HepG2 (cell line): Measurements from ENCODE around the gene MLYCD. TPM values are rescaled to one million over a fixed set of nuclear protein-coding genes. Genes with fewer than 3 reads are reported as not detected.

ENCODE experiments used
- ATM ChIP-seq: fragments of 450-650 bp; IDR thresholded peaks from 2 replicates; pipeline ENCODE4 v1.7.1; 2017; ENCODE audit warnings: mild to moderate bottlenecking, borderline replicate concordance
- BRCA1 ChIP-seq: sonication (generic); formaldehyde crosslinking; IDR thresholded peaks from 2 replicates; pipeline ENCODE4 v1.4.0; 2020; ENCODE audit warnings: missing genetic modification reagents
- ELF3 ChIP-seq: IDR thresholded peaks from 2 replicates; pipeline ENCODE4 v1.6.1; 2016; ENCODE audit warnings: missing genetic modification reagents, missing compliant biosample characterization
- FOXA3 ChIP-seq: IDR thresholded peaks from 2 replicates; pipeline ENCODE4 v1.6.1; 2016; ENCODE audit warnings: missing genetic modification reagents, missing compliant biosample characterization
- JUN ChIP-seq: sonication (generic); formaldehyde crosslinking; IDR thresholded peaks from 2 replicates; pipeline ENCODE4 v1.4.0; 2020; ENCODE audit warnings: mild to moderate bottlenecking, missing genetic modification reagents
- KLF6 ChIP-seq: IDR thresholded peaks from 2 replicates; pipeline ENCODE4 v1.8.0; 2016; ENCODE audit warnings: missing biosample characterization, missing genetic modification reagents
- KMT2A ChIP-seq: sonication (generic); formaldehyde crosslinking; IDR thresholded peaks from 2 replicates; pipeline ENCODE4 v1.4.0; 2020; ENCODE audit warnings: missing genetic modification reagents
- PAX8 ChIP-seq: sonication (generic); formaldehyde crosslinking; IDR thresholded peaks from 2 replicates; pipeline ENCODE4 v1.8.0; 2022; ENCODE audit warnings: mild to moderate bottlenecking, missing genetic modification reagents, borderline replicate concordance
- PHB2 ChIP-seq: fragments of 450-650 bp; IDR thresholded peaks from 2 replicates; pipeline ENCODE4 v1.6.1; 2018; ENCODE audit not compliant: partially characterized antibody
- RARA ChIP-seq: IDR thresholded peaks from 2 replicates; pipeline ENCODE4 v1.6.1; 2016; ENCODE audit warnings: missing genetic modification reagents, missing compliant biosample characterization
- SSRP1 ChIP-seq: IDR thresholded peaks from 2 replicates; pipeline ENCODE4 v1.6.1; 2016; ENCODE audit warnings: control low read depth
- SYNCRIP ChIP-seq: fragments of 200-400 bp; formaldehyde crosslinking; IDR thresholded peaks from 2 replicates; pipeline ENCODE4 v1.6.1; 2018; ENCODE audit warnings: mild to moderate bottlenecking, low read depth, low read length; ENCODE audit not compliant: insufficient read depth
- THYN1 ChIP-seq: sonication (generic); formaldehyde crosslinking; IDR thresholded peaks from 2 replicates; pipeline ENCODE4 v1.8.1; 2023; ENCODE audit warnings: low read depth, mild to moderate bottlenecking, moderate library complexity, missing genetic modification reagents, borderline replicate concordance
- TRIM24 ChIP-seq: sonication (generic); formaldehyde crosslinking; IDR thresholded peaks from 2 replicates; pipeline ENCODE4 v1.8.0; 2022; ENCODE audit warnings: mild to moderate bottlenecking, missing genetic modification reagents
- ZFAT ChIP-seq: sonication (generic); formaldehyde crosslinking; conservative IDR thresholded peaks from 2 replicates; pipeline ENCODE4 v1.8.1; 2023; ENCODE audit warnings: missing genetic modification reagents, inconsistent platforms
- ZNF235 ChIP-seq: sonication (generic); formaldehyde crosslinking; IDR thresholded peaks from 2 replicates; pipeline ENCODE4 v1.8.1; 2023; ENCODE audit warnings: mild to moderate bottlenecking, missing genetic modification reagents, borderline replicate concordance
- ZNF274 ChIP-seq: sonication (generic); formaldehyde crosslinking; IDR thresholded peaks from 2 replicates; pipeline ENCODE4 v1.5.1; 2020; ENCODE audit warnings: mild to moderate bottlenecking, missing genetic modification reagents
- ZNF451 ChIP-seq: sonication (generic); formaldehyde crosslinking; IDR thresholded peaks from 2 replicates; pipeline ENCODE4 v1.5.0; 2020; ENCODE audit warnings: mild to moderate bottlenecking, missing genetic modification reagents
- ZNF460 ChIP-seq: sonication (generic); formaldehyde crosslinking; IDR thresholded peaks from 2 replicates; pipeline ENCODE4 v1.5.1; 2020; ENCODE audit warnings: missing genetic modification reagents, mild to moderate bottlenecking, borderline replicate concordance
- ZNF563 ChIP-seq: sonication (generic); formaldehyde crosslinking; IDR thresholded peaks from 2 replicates; pipeline ENCODE4 v1.8.0; 2022; ENCODE audit warnings: mild to moderate bottlenecking, moderate library complexity, missing genetic modification reagents
- ZNF772 ChIP-seq: sonication (generic); formaldehyde crosslinking; IDR thresholded peaks from 2 replicates; pipeline ENCODE4 v1.5.0; 2020; ENCODE audit warnings: mild to moderate bottlenecking, missing genetic modification reagents
- ZSCAN12 ChIP-seq: sonication (generic); formaldehyde crosslinking; IDR thresholded peaks from 2 replicates; pipeline ENCODE4 v1.9.0; 2021; ENCODE audit warnings: mild to moderate bottlenecking, missing genetic modification reagents
- polyA plus RNA-seq, 8 experiments: library from polyadenylated mRNA; depleted of rRNA in 3 of 8; stranded (reverse) in 7 of 8; unstranded in 1 of 8; fragments of >200 nt; fragmentation: Illumina TruSeq in 4 of 8; extraction: Trizol in 4 of 8; gene quantifications; 2 replicates each; pipeline versions ENCODE4 v1.2.1 to v1.2.3, GENCODE V29; 2011 to 2016; ENCODE audit warnings: low read depth in 4 of 8, missing spikeins in 1 of 8, mixed read lengths in 1 of 8; ENCODE audit not compliant: insufficient read depth in 1 of 8
- total RNA-seq, 5 experiments: library from RNA; depleted of rRNA; stranded (reverse); fragments of >200 nt; fragmentation: Illumina TruSeq; extraction: Trizol; gene quantifications; 2 replicates each; pipeline ENCODE4 v1.2.3, GENCODE V29; 2016; ENCODE audit warnings: low read depth in 1 of 5
- TF ChIP-seq, protein P1 (sequence below): sonication (generic); formaldehyde crosslinking; IDR thresholded peaks from 2 replicates; pipeline ENCODE4 v1.5.0; 2020; ENCODE audit warnings: missing genetic modification reagents
- TF ChIP-seq, protein P2 (sequence below): sonication (generic); formaldehyde crosslinking; IDR thresholded peaks from 2 replicates; pipeline ENCODE4 v1.4.0; 2020; ENCODE audit warnings: mild to moderate bottlenecking, missing genetic modification reagents
- TF ChIP-seq, protein P3 (sequence below): sonication (generic); formaldehyde crosslinking; IDR thresholded peaks from 2 replicates; pipeline ENCODE4 v1.5.1; 2020; ENCODE audit warnings: missing genetic modification reagents, mild to moderate bottlenecking, borderline replicate concordance
- TF ChIP-seq, protein P4 (sequence below): IDR thresholded peaks from 2 replicates; pipeline ENCODE4 v1.6.1; 2016; ENCODE audit warnings: control low read depth
- TF ChIP-seq, protein P5 (sequence below): sonication (generic); formaldehyde crosslinking; conservative IDR thresholded peaks from 2 replicates; pipeline ENCODE4 v1.4.0; 2020; ENCODE audit warnings: missing genetic modification reagents

MLYCD gene
- total and polyA plus RNA-seq, 2 of the 13 experiments (the other 11 are each of a cell fraction or from before 2014, with no cell fraction given) = 1.8 to 4.0 TPM

DNA sequence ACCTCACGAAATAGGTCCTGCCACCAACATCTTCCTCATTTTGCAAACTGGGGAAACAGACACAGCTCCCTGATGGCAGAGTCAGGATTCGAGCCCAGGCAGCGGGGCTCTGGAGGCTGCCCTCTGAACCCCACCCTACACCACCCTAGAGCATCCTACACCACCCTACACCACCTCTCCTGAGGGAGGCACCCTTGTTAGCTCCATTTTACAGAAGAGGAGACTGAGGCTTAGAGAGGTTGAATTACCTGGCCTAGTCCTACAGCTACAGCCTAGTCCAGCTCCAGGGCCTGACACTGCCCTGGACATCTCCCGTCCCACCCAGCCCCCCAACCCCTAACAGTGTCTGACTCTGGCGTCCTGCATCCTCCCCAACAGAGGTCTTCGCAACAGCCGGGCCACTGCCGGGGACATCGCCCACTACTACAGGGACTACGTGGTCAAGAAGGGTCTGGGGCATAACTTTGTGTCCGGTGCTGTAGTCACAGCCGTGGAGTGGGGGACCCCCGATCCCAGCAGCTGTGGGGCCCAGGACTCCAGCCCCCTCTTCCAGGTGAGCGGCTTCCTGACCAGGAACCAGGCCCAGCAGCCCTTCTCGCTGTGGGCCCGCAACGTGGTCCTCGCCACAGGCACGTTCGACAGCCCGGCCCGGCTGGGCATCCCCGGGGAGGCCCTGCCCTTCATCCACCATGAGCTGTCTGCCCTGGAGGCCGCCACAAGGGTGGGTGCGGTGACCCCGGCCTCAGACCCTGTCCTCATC, 65.9 kb downstream of the MLYCD start (continued):
- no peak for TF ChIP-seq ELF3 (CRISPR knock-in tag)
- no peak for TF ChIP-seq KLF6 (CRISPR knock-in tag)
- no peak for TF ChIP-seq PHB2
- TF ChIP-seq, protein P1, sequence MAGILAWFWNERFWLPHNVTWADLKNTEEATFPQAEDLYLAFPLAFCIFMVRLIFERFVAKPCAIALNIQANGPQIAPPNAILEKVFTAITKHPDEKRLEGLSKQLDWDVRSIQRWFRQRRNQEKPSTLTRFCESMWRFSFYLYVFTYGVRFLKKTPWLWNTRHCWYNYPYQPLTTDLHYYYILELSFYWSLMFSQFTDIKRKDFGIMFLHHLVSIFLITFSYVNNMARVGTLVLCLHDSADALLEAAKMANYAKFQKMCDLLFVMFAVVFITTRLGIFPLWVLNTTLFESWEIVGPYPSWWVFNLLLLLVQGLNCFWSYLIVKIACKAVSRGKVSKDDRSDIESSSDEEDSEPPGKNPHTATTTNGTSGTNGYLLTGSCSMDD (CRISPR knock-in tag) = no peak
- no peak for TF ChIP-seq ZFAT (CRISPR knock-in tag)
- TF ChIP-seq, protein P2, sequence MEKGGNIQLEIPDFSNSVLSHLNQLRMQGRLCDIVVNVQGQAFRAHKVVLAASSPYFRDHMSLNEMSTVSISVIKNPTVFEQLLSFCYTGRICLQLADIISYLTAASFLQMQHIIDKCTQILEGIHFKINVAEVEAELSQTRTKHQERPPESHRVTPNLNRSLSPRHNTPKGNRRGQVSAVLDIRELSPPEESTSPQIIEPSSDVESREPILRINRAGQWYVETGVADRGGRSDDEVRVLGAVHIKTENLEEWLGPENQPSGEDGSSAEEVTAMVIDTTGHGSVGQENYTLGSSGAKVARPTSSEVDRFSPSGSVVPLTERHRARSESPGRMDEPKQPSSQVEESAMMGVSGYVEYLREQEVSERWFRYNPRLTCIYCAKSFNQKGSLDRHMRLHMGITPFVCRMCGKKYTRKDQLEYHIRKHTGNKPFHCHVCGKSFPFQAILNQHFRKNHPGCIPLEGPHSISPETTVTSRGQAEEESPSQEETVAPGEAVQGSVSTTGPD (CRISPR knock-in tag) = no peak
- no peak for TF ChIP-seq ZNF274 (CRISPR knock-in tag)
- TF ChIP-seq ZNF772 (CRISPR knock-in tag) = no peak
- no peak for TF ChIP-seq RARA (CRISPR knock-in tag)
- no peak for TF ChIP-seq JUN (CRISPR knock-in tag)
- no peak for TF ChIP-seq ZNF563 (CRISPR knock-in tag)
- no peak for TF ChIP-seq ZNF451 (CRISPR knock-in tag)
- no peak for TF ChIP-seq PAX8
- TF ChIP-seq, protein P3, sequence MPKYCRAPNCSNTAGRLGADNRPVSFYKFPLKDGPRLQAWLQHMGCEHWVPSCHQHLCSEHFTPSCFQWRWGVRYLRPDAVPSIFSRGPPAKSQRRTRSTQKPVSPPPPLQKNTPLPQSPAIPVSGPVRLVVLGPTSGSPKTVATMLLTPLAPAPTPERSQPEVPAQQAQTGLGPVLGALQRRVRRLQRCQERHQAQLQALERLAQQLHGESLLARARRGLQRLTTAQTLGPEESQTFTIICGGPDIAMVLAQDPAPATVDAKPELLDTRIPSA (CRISPR knock-in tag) = no peak
- no peak for TF ChIP-seq ATM
- TF ChIP-seq, protein P4, sequence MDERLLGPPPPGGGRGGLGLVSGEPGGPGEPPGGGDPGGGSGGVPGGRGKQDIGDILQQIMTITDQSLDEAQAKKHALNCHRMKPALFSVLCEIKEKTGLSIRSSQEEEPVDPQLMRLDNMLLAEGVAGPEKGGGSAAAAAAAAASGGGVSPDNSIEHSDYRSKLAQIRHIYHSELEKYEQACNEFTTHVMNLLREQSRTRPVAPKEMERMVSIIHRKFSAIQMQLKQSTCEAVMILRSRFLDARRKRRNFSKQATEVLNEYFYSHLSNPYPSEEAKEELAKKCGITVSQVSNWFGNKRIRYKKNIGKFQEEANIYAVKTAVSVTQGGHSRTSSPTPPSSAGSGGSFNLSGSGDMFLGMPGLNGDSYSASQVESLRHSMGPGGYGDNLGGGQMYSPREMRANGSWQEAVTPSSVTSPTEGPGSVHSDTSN (CRISPR knock-in tag) = no peak
- no peak for TF ChIP-seq ZNF460 (CRISPR knock-in tag)
- no peak for TF ChIP-seq THYN1 (CRISPR knock-in tag)
- TF ChIP-seq ZSCAN12 (CRISPR knock-in tag) = no peak
- TF ChIP-seq TRIM24 = no peak
- no peak for TF ChIP-seq FOXA3
- TF ChIP-seq BRCA1 (CRISPR knock-in tag) = no peak
- TF ChIP-seq ZNF235 (CRISPR knock-in tag) = no peak
- 0 out of 2 replicates have a peak, but pooled peaks have one; percentile 38 for TF ChIP-seq SSRP1 (CRISPR knock-in tag)
- no peak for TF ChIP-seq KMT2A (CRISPR knock-in tag)
- TF ChIP-seq, protein P5, sequence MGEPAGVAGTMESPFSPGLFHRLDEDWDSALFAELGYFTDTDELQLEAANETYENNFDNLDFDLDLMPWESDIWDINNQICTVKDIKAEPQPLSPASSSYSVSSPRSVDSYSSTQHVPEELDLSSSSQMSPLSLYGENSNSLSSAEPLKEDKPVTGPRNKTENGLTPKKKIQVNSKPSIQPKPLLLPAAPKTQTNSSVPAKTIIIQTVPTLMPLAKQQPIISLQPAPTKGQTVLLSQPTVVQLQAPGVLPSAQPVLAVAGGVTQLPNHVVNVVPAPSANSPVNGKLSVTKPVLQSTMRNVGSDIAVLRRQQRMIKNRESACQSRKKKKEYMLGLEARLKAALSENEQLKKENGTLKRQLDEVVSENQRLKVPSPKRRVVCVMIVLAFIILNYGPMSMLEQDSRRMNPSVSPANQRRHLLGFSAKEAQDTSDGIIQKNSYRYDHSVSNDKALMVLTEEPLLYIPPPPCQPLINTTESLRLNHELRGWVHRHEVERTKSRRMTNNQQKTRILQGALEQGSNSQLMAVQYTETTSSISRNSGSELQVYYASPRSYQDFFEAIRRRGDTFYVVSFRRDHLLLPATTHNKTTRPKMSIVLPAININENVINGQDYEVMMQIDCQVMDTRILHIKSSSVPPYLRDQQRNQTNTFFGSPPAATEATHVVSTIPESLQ (CRISPR knock-in tag) = no peak
- TF ChIP-seq SYNCRIP = no peak
